NCI-H345 (cell line): ENCODE measurements around the gene ABR.
"Not testable (repeated sequence)": the region's sequence is repeated elsewhere in the genome, so short reads cannot be mapped to it uniquely, and the experiment has no call there.

Experiments
- DNase-seq: peaks from one replicate; lab custom pipeline; 2025; lab: John Stamatoyannopoulos, UW

The ABR gene

GRCh38 chr17:981292-981658 lies 198.5 kb downstream of the ABR start:
- DNase-seq: no peak

- peak; percentile 86 for DNase-seq
These were observed 199.1 kb downstream of the ABR start for GRCh38 chr17:980406-981291.

- DNase-seq: peak; percentile 69
These were observed 200.0 kb downstream of the ABR start, which contains the start of gene NXN for GRCh38 chr17:979539-980405. NXN (minus strand) TSS chr17:979776.

GRCh38 chr17:979212-979538 lies 200.6 kb downstream of the ABR start:
- no peak for DNase-seq

DNA sequence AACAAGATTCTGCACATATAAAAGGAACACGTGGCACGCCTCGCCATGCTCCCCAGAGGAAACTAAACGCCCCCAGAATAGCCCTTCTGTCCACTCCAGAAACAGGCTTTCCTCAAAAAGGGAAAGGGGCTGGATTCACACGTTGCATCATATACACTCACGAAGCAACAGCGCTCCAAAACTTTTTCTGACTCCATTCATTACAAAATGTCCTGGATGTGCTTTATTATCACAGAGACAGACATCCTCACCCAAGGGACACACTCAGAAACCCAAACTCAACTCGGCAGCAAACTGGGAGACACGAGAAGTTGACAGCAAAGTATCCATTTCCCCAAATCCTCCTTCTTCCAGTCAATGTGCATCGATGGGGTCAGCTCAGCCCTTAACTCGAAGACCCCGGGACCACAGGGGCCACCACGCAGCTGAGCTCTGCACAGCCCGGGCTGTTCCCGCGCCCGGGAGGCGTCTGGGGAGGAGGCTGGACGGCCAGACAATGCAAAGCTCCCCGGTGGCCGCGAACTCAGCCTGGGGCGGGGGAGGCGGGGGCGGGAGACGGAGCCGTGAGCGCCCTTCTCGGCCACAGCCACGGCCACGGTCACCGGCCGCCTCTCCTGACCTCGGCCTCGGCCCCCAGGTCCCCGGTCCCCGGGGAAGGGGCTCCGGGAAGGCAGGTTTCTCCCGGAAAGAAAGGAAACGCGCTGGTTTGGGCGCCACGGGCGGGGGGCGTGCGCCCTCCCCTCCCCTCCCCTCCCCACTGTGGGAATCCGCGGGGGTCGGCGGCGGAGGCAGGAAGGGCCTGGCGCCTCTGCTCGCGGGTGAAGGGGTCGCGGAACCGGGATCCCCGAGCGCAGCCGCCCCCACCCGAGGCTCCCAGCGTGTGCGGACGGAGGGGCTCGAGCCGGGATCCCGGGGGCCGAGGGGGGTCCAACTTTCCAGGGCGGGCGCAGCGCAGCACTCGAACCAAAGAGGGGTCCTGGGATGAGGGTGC lies 201.4 kb downstream of the ABR start:
- DNase-seq: no peak

GRCh38 chr17:977166-977565 lies 202.6 kb downstream of the ABR start:
- no peak for DNase-seq

- DNase-seq: no peak
These were observed 203.5 kb downstream of the ABR start for GRCh38 chr17:976312-976711.

GRCh38 chr17:975371-975915 lies 204.3 kb downstream of the ABR start:
- DNase-seq: no peak

GRCh38 chr17:974778-975177 lies 205.0 kb downstream of the ABR start:
- DNase-seq: not testable (repeated sequence)

DNA sequence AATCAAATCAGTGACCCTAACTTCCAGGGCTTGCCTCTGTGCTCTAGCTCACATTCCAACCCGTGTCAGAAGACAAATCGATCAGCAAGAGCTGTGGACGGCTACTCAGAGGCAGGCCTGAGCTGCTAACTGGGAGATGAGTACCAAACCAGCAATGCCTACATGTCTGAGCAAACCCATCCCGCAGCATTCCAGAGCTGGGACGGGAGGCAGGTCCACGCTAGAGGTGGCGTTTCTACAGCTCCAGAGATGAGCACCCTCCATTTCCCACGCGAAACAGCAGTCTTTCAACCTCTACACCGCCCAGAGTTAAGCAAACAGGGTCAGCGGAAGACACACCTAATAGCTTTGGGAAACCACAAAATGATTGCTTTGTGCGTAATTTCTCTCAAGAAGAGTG lies 206.7 kb downstream of the ABR start:
- no peak for DNase-seq

GRCh38 chr17:971861-972260 lies 207.9 kb downstream of the ABR start:
- not testable (repeated sequence) for DNase-seq

GRCh38 chr17:970364-970763 lies 209.4 kb downstream of the ABR start:
- DNase-seq: no peak

- peak; percentile 14 for DNase-seq
These were observed 209.9 kb downstream of the ABR start for GRCh38 chr17:969811-970355.

DNA sequence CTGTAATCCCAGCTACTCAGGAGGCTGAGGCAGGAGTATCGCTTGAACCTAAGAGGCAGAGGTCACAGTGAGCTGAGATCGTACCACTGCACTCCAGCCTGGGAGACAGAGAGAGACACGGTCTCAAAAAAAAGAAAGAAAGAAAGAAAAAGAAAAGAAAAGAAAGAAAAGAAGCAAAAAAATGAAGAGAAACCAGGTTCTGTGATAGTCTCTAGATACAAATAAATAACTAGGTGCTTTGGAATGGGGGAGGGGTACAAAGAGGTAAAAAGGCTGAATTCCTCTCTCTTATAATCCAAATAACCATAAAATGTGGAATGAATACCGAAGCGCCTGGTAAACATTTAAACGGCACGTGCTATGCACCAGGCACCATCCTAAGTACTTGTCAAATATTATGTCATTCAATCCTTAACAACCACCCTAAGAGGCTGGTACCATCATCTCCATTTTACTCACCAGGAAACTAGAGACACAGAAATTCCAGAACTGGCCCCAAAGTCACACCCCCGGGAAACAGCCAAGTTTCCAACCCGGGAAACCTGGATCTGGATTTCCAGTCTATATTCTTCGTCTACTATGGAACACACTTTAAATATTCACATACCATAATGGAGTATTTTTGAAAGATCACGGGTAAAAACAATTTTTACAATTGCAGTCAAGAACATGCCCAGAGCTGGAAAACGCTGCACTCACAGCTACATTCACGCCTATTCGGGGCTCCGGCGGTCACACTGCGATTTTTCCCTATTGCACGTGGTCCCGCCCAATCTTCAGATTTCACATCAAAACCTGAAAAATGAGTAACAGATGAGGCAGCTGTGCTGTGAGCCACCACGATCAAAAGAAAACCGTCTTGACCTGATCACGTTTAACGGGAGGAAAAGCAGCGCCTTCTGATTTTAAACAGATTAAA lies 210.7 kb downstream of the ABR start:
- DNase-seq: no peak

- DNase-seq: no peak
These were observed 212.7 kb downstream of the ABR start for GRCh38 chr17:967122-967521.

GRCh38 chr17:965311-965989 lies 214.3 kb downstream of the ABR start:
- DNase-seq: no peak

DNA sequence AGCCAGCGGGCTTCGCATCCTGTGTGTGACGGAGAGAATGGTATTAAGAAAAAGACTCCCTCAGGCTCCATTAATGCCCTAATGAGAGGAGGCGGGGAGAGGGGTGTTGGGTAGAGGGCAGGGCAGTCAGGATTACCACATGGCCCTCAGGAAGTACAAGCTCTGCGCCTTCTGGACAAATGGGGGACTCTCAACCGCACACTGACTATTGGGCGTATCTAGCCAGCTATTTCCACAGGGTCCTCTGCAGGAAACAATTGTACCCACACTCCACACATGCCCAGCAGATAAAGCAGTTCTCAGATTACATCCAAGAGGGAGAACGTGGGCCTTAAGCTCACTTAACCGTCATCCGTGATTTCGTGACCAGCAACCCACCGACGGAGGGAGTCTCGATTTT lies 214.9 kb downstream of the ABR start:
- DNase-seq: no peak

GRCh38 chr17:962670-963069 lies 217.1 kb downstream of the ABR start:
- DNase-seq: no peak

- DNase-seq: no peak
These were observed 217.6 kb downstream of the ABR start for GRCh38 chr17:962166-962565.
